Right cardiac atrium (tissue), 5 donors: ENCODE results near the gene HIVEP2. TPM values are rescaled to one million over a fixed set of nuclear protein-coding genes. Genes with fewer than 3 reads are reported as not detected.

Experiments used
- ATAC-seq, 2 donors: fragments of 200-7000 bp; cut with Tn5 transposase; one replicate each; pipeline versions ENCODE4 v1.8.0 to v1.9.1; 2020; ENCODE audit warnings: moderate library complexity in 2 of 2, mild to moderate bottlenecking in 1 of 2
- DNase-seq, 3 donors: peaks; one replicate each; pipeline ENCODE4 v3.0.0-alpha.2; 2020
- H3K27ac ChIP-seq: one replicate; pipeline ENCODE4 v1.5.1; 2013; ENCODE audit warnings: mild to moderate bottlenecking, low read length, control low read depth, moderate library complexity
- H3K27me3 ChIP-seq: one replicate; pipeline ENCODE4 v1.6.1; 2013; ENCODE audit not compliant: control insufficient read depth, insufficient read depth
- H3K4me1 ChIP-seq: one replicate; pipeline ENCODE4 v1.6.1; 2013; ENCODE audit warnings: low read length; ENCODE audit not compliant: control insufficient read depth, insufficient read depth
- H3K4me3 ChIP-seq: one replicate; pipeline ENCODE4 v1.5.1; 2013; ENCODE audit warnings: low read length, control low read depth
- H3K9me3 ChIP-seq: one replicate; pipeline ENCODE4 v1.6.1; 2013; ENCODE audit warnings: low read length; ENCODE audit not compliant: control insufficient read depth
- WGBS: extraction: QIAGEN DNeasy Blood & Tissue Kit; methylation state at CpG from one replicate; pipeline ENCODE4 v1.1.7; 2013; 5-methylcytosine and 5-hydroxymethylcytosine counted together
- intact Hi-C, 4 donors: fragments of 100-400 bp; cut with DNase I; formaldehyde crosslinking; loops; one replicate each; pipeline versions ENCODE4 v1.11.0 to v1.14.0; 2022 to 2023
- polyA plus RNA-seq: library from polyadenylated mRNA; stranded (reverse); fragments of 200-250 nt; gene quantifications from one replicate; pipeline ENCODE4 v1.2.3, GENCODE V29; 2013
- total RNA-seq, 4 donors: library from RNA; stranded (reverse); fragmentation: NEBNext Ultra II Directional; extraction: Animal tissue kit (Norgen Biotek cat#: 25700); gene quantifications; one replicate each; pipeline ENCODE4 v1.2.1, GENCODE V29; 2021
- donor health status: healthy with polysubstance abuse.
- donor health status: DM: no; HTN: yes; CAD: no.
- donor health status: DM: no; HTN: no; CAD: no.
- donor health status: DM: no; HTN: yes; CAD: no; lungs with severe emphysema.
- donor health status: DM: yes; HTN: yes; CAD: no.

The HIVEP2 gene
- total and polyA plus RNA-seq, 5 donors: 4.5 to 29.0 (median 15.6) TPM

DNA sequence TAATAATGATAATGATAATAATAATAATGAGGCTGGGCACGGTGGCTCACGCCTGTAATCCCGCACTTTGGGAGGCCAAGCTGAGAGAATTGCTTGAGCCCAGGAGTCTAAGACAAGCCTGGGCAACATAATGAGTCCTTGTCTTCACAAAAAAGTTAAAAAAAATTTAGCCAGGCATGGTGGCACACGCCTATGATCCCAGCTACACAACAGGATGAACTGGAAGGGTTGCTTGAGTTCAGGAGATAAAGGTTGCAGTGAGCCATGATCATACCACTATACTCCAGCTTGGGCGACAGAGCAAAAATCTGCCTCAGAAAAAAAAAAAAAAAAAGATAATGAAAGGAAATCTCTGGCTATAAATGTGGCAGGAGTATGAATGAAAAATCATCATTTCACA is 213.4 kb downstream of the HIVEP2 start:
- ATAC-seq (no peak), DNase-seq (no peak)
- Histone ChIP-seq H3K4me1 (no peaks in the 10 kb centered on the region), H3K9me3 (no peaks in the 10 kb centered on the region), H3K4me3 (no peak overlapping the region), H3K27me3 (no peaks in the 10 kb centered on the region), H3K27ac (no peak overlapping the region)
- intact Hi-C loops: no loop called here
- WGBS: 95% methylated on average over 5 of the region's 5 CpGs

GRCh38 chr6:142729618-142730017 is 215.4 kb downstream of the HIVEP2 start:
- DNase-seq (no peak), ATAC-seq (no peak)
- Histone ChIP-seq H3K4me3 (no peak overlapping the region), H3K27ac (no peak overlapping the region), H3K4me1 (no peaks in the 10 kb centered on the region), H3K9me3 (no peaks in the 10 kb centered on the region), H3K27me3 (no peaks in the 10 kb centered on the region)
- WGBS: 52% methylated on average over 4 of the region's 4 CpGs
- intact Hi-C loops: no loop called here

GRCh38 chr6:142728910-142729481 is 216.0 kb downstream of the HIVEP2 start:
- no peaks in the 10 kb centered on the region for H3K4me1 ChIP-seq
- H3K27ac ChIP-seq: no peak overlapping the region
- 11% methylated on average over 6 of the region's 6 CpGs for WGBS
- H3K9me3 ChIP-seq: no peaks in the 10 kb centered on the region
- H3K27me3 ChIP-seq: no peaks in the 10 kb centered on the region
- ATAC-seq: no peak
- no peak for DNase-seq
- no peak overlapping the region for H3K4me3 ChIP-seq
- intact Hi-C loops: no loop called here

DNA sequence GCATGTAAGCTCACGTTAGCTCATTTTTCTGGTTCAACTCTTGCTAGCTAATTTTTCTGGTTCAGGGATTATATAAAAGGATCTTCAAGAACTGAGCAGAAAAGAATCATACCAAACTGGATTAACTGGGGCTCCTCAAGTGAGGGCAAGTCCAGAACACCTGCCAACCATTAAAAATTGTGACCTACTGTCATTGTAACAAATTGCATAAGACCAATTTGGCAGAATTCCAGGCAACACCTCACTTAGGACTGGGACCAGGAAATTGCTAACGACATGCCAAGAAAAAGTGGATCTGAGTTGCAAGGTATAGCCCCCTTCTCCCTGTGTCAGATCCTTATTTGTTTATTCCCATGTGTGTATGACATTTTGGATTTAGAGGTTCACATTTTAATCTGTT is 216.6 kb downstream of the HIVEP2 start:
- intact Hi-C loops: no loop called here
- 53% methylated on average over 2 of the region's 2 CpGs for WGBS
- Histone ChIP-seq H3K27me3 (no peaks in the 10 kb centered on the region), H3K4me1 (no peaks in the 10 kb centered on the region), H3K9me3 (no peaks in the 10 kb centered on the region), H3K27ac (no peak overlapping the region), H3K4me3 (no peak overlapping the region)
- ATAC-seq (no peak), DNase-seq (no peak)

DNA sequence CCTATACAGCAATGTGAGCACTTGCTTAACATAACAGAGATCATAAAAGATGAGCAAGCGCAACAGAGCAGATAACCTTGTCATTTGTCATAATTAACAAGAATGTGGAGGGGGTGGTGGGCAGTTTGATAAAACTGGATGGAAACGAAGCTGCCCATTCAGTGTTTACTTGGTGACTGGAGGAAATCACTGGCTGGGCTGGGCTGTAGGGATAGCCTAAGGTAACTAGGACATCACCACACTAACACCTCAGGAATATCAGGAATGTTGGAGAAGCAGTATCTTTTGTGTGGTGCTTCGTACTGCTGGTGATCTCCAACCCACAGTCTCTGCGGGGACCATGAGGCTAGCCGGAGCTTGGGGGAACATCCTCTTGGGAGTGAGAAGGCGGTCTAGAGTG is 218.4 kb downstream of the HIVEP2 start:
- Histone ChIP-seq H3K4me1 (no peaks in the 10 kb centered on the region), H3K9me3 (no peaks in the 10 kb centered on the region), H3K4me3 (no peak overlapping the region), H3K27ac (no peak overlapping the region), H3K27me3 (no peaks in the 10 kb centered on the region)
- ATAC-seq (no peak), DNase-seq (no peak)
- intact Hi-C loops: no loop called here
- WGBS: 96% methylated on average over 6 of the region's 6 CpGs

GRCh38 chr6:142725024-142725770 is 219.8 kb downstream of the HIVEP2 start:
- DNase-seq (no peak), ATAC-seq (no peak)
- no peak overlapping the region for H3K27ac ChIP-seq
- intact Hi-C loops: no loop called here
- WGBS: 82% methylated on average over 5 of the region's 5 CpGs
- no peak overlapping the region for H3K4me3 ChIP-seq
- H3K27me3 ChIP-seq: no peaks in the 10 kb centered on the region
- H3K9me3 ChIP-seq: no peaks in the 10 kb centered on the region
- no peaks in the 10 kb centered on the region for H3K4me1 ChIP-seq

- H3K4me3 ChIP-seq: no peak overlapping the region
- H3K27me3 ChIP-seq: no peaks in the 10 kb centered on the region
- H3K27ac ChIP-seq: no peak overlapping the region
- no peaks in the 10 kb centered on the region for H3K4me1 ChIP-seq
- DNase-seq: no peak
- no peak for ATAC-seq
- H3K9me3 ChIP-seq: no peaks in the 10 kb centered on the region
- intact Hi-C loops: no loop called here
- WGBS: 79% methylated on average over 3 of the region's 3 CpGs
Measured at GRCh38 chr6:142722841-142723240, 222.1 kb downstream of the HIVEP2 start.

- intact Hi-C loops: no loop called here
- no peak overlapping the region for H3K27ac ChIP-seq
- no peak for ATAC-seq
- H3K27me3 ChIP-seq: no peaks in the 10 kb centered on the region
- no peak overlapping the region for H3K4me3 ChIP-seq
- no peaks in the 10 kb centered on the region for H3K4me1 ChIP-seq
- no peak for DNase-seq
- no peaks in the 10 kb centered on the region for H3K9me3 ChIP-seq
- WGBS: 62% methylated on average over 3 of the region's 3 CpGs
Measured at GRCh38 chr6:142722012-142722411, 223.0 kb downstream of the HIVEP2 start.

DNA sequence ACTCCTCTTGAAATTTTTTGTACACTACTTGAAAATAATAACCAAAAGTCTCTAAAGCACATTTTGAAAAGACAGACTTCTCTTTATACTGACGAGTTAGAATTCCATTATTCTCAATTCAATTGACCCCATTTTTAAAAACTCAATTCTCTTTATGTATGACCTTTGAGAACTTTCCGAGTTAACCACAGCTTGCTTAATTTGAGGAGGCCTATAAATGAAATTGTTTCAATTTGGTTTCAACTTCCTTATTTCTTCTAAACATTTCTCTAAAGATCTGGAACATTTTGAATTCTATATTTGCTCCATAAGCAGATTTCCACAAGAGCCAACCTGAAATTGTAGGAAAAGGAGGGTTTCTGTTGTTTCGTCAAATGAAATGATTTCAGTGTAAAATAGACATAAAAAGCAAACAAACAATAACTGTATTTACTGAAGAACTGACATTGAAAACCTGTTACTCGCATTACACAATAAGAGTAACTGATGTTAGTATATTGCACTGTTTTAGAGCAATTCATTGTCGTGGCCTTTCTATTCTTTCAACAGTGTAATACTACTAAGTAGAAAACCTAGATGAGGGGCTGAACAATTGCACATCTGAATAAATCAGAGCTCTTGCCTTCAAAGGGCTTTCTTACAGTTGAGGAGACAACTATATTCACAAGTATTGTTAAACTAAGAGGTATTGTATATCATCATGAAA is 223.6 kb downstream of the HIVEP2 start:
- no peaks in the 10 kb centered on the region for H3K4me1 ChIP-seq
- 85% methylated on average over 5 of the region's 5 CpGs for WGBS
- no peak for ATAC-seq
- no peaks in the 10 kb centered on the region for H3K9me3 ChIP-seq
- no peaks in the 10 kb centered on the region for H3K27me3 ChIP-seq
- intact Hi-C loops: no loop called here
- H3K4me3 ChIP-seq: no peak overlapping the region
- H3K27ac ChIP-seq: no peak overlapping the region
- DNase-seq: no peak

DNA sequence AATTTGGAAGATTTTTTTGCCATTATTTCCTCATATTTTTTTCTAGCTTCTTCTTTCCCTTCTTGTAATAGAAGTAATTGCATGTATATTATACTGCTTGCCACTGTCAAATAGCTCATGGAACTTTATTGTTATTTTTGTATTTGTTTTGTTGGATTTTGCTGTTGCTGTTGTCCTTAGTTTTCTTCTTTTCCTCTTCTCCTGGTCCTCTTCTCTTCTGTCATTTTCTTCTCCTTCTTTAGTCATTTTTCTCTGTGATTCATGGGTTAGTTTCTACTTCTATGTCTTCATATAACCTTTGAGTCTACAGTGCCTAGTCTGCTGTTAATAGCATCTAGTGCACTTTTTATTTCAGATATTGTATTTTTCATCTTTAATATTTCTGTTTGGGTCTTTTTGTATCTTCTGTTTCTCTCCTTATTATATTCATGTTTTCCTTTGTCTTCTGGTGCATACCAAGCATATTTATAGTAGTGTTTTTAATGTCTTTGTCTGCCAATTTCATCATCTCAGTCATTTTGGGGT is 226.2 kb downstream of the HIVEP2 start:
- DNase-seq: no peak
- no peak for ATAC-seq
- Histone ChIP-seq H3K4me1 (no peaks in the 10 kb centered on the region), H3K9me3 (no peaks in the 10 kb centered on the region), H3K27ac (no peak overlapping the region), H3K4me3 (no peak overlapping the region), H3K27me3 (no peaks in the 10 kb centered on the region)
- intact Hi-C loops: no loop called here

GRCh38 chr6:142716097-142716496 is 228.9 kb downstream of the HIVEP2 start:
- Histone ChIP-seq H3K27me3 (no peaks in the 10 kb centered on the region), H3K4me3 (no peak overlapping the region), H3K27ac (no peak overlapping the region), H3K4me1 (no peaks in the 10 kb centered on the region), H3K9me3 (no peaks in the 10 kb centered on the region)
- ATAC-seq: no peak
- intact Hi-C loops: no loop called here
- 74% methylated on average over 2 of the region's 2 CpGs for WGBS
- DNase-seq: no peak
